GM08714 (cell line): Measurements from ENCODE around the gene TRIM22.

Experiments used
- H3K4me3 ChIP-seq: fragments of 200-500 bp; sonication (Bioruptor generic); 2 replicates; pipeline ENCODE4 v1.5.1; 2014; ENCODE audit warnings: mild to moderate bottlenecking, low read length, inconsistent platforms
- ZNF274 ChIP-seq: IDR thresholded peaks from 2 replicates; pipeline ENCODE4 v1.6.1; 2012; ENCODE audit warnings: mild to moderate bottlenecking, low read depth, low read length

TRIM22 gene

GRCh38 chr11:5684036-5684645 is 5.4 kb upstream of the TRIM22 start:
- TF ChIP-seq ZNF274 = no peak
- H3K4me3 ChIP-seq = peak overlapping the region; percentile 93

- TF ChIP-seq ZNF274 = no peak
- peak within 1 kb of the TSS; percentile 93 for H3K4me3 ChIP-seq
Observed at GRCh38 chr11:5684646-5685362, 4.8 kb upstream of the TRIM22 start, which contains the start of gene TRIM5. Gene TRIM5 (minus strand): TSS chr11:5685074. CDS start chr11:5680177, 4,897 bp downstream.

- H3K4me3 ChIP-seq = no peak overlapping the region
- TF ChIP-seq ZNF274 = no peak
Observed at GRCh38 chr11:5686426-5686825, 3.2 kb upstream of the TRIM22 start.

DNA sequence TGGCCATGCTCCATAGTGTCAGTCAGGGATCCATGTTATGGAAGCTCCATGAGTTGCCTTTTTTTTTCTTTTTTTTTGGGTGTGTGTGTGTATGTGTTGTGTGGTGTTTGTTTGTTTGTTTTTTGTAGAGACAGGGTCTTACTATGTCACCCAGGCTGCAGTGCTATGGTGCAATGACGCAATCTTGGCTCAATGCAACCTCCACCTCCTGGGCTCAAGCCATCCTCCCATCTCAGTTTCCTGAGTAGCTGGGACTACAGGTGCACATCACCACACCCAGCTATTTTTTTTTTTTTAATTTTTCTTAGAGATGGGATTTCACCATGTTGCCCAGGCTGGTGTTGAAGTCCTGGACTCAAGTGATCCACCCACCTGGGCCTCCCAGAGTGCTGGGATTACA is 1.1 kb upstream of the TRIM22 start:
- no peak overlapping the region for H3K4me3 ChIP-seq
- no peak for TF ChIP-seq ZNF274

DNA sequence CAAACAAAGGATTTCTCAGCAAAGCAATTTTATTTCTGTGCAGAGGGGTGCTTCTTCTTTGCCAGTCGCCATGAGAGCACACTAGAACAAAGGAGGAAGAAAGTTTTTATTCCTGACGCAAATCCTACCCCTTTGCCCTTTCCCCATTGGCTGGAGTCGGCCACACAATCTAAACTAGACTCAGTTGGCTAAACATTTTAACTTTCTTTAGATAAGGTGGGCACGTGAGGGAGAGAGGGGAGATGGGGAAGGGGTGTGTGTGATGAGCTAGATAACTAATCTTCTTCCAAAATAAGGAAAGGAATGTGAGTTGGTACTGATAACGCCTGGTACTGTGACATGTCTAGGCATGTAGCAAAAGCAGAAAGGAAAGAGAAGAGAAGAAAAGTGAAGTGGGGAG is 626 bp downstream of the TRIM22 start:
- peak overlapping the region; percentile 100 for H3K4me3 ChIP-seq
- no peak for TF ChIP-seq ZNF274

DNA sequence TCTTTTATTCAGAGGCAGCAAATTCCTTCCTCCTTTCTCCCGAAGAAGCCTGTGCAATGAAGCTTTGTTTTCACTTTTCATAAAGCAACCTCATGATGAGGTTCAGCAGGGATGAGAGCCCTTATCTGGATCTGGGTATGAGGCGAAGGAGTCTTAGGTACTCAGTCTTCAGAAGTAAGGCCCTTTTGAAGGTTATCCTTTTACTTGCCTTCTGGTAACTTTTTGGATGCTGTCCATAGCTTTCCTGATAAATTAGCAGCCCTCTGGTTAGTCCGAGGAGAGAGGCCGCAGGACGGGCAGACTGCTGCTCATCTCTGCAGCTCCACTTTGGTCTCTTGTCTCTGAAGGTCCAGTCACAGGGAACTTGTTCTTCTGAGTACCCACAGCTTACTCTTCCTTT is 1.1 kb downstream of the TRIM22 start:
- H3K4me3 ChIP-seq = peak overlapping the region; percentile 100
- no peak for TF ChIP-seq ZNF274

DNA sequence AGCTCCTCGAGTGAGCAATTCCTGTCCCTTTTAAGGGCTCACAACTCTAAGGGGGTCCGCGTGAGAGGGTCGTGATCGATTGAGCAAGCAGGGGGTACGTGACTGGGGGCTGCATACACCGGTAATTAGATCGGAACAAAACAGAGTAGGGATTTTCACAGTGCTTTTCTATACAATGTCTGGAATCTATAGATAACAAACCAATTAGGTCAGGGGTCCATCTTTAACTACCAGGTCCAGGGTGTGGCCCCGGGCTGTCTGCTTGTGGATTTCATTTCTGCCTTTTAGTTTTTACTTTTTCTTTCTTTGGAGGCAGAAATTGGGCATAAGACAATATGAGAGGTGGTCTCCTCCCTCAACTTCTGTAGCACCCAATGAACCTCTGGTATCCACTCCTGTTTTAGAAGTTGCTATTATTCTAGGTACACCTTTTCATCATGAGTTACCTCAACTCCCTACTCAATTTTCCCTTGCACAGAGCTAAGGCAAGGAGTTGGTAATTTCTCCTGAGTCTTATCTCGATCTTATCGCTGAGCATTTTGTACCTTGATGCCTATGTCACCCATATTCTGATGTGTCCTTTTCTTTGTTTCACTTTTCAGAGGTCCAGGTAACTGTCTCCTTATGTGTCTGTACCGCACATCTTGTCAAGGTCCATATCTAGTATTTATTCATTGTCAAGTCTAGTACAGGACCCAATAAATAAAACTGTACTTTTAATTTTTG is 1.8 kb downstream of the TRIM22 start:
- H3K4me3 ChIP-seq = peak overlapping the region; percentile 100

- no peak for TF ChIP-seq ZNF274
Observed at GRCh38 chr11:5691964-5692361, 2.4 kb downstream of the TRIM22 start.

GRCh38 chr11:5694642-5695041 is 5.1 kb downstream of the TRIM22 start:
- no peak for TF ChIP-seq ZNF274
- no peak overlapping the region for H3K4me3 ChIP-seq

More at GRCh38 chr11:5691964-5692361, 2.4 kb downstream of the TRIM22 start:
- H3K4me3 ChIP-seq = peak overlapping the region; percentile 100; the same call in 1 of the 2 replicates

GRCh38 chr11:5695580-5695979 is 6.0 kb downstream of the TRIM22 start:
- H3K4me3 ChIP-seq = no peak overlapping the region
- TF ChIP-seq ZNF274 = no peak

GRCh38 chr11:5696210-5696609 is 6.6 kb downstream of the TRIM22 start:
- H3K4me3 ChIP-seq = no peak overlapping the region

DNA sequence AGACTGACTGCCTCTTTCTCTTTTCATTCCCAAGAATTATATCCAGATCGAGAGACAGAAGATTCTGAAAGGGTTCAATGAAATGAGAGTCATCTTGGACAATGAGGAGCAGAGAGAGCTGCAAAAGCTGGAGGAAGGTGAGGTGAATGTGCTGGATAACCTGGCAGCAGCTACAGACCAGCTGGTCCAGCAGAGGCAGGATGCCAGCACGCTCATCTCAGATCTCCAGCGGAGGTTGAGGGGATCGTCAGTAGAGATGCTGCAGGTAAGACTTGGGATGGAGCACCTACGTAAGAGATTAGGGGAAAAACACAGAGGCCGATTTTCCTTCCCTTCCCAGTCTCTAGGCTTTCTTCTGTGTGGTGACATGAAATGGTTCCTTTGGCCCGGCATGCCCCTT is 8.7 kb downstream of the TRIM22 start:
- TF ChIP-seq ZNF274 = no peak
- no peak overlapping the region for H3K4me3 ChIP-seq

More at GRCh38 chr11:5696210-5696609, 6.6 kb downstream of the TRIM22 start:
- no peak for TF ChIP-seq ZNF274

GRCh38 chr11:5700421-5701054 is 10.9 kb downstream of the TRIM22 start:
- no peak overlapping the region for H3K4me3 ChIP-seq

DNA sequence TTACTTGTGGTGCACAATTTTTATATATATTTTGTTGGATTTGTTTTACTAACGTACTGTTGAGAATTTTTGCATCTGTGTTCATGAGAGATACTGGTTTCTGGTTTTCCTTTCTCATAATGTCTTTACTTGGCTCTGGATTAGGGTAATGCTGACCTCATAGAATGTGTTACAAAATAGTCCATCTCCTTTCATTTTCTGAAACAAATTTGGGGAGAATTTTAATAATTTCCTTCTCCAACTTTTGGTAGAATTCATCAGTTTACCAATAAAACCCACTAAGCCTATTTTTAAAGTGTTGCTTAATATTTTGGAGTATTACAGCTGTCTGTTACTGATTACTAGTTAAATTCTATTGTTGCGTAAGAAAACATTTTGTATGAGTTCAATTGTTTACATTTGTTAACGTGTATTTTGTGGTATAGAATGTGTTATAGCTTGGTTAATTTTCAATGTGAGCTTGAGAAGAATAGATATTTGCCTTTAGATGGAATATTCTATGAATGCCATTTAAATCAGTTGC is 11.5 kb downstream of the TRIM22 start:
- no peak for TF ChIP-seq ZNF274
- H3K4me3 ChIP-seq = no peak overlapping the region

More at GRCh38 chr11:5700421-5701054, 10.9 kb downstream of the TRIM22 start:
- no peak for TF ChIP-seq ZNF274
